Measurements from ENCODE around the gene RGS3.

- no peak for TF ChIP-seq POLR2A (IDR thresholded peaks at IDR 0.05; ENCODE audit: low read depth, low read length)
- TF ChIP-seq, protein P1, sequence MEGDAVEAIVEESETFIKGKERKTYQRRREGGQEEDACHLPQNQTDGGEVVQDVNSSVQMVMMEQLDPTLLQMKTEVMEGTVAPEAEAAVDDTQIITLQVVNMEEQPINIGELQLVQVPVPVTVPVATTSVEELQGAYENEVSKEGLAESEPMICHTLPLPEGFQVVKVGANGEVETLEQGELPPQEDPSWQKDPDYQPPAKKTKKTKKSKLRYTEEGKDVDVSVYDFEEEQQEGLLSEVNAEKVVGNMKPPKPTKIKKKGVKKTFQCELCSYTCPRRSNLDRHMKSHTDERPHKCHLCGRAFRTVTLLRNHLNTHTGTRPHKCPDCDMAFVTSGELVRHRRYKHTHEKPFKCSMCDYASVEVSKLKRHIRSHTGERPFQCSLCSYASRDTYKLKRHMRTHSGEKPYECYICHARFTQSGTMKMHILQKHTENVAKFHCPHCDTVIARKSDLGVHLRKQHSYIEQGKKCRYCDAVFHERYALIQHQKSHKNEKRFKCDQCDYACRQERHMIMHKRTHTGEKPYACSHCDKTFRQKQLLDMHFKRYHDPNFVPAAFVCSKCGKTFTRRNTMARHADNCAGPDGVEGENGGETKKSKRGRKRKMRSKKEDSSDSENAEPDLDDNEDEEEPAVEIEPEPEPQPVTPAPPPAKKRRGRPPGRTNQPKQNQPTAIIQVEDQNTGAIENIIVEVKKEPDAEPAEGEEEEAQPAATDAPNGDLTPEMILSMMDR (IDR thresholded peaks at IDR 0.05; ENCODE audit: extremely low read depth in 1 of 2, insufficient read depth in 1 of 2, low read depth in 1 of 2, low read length in 2 of 2) = no peak
- TF ChIP-seq POLR2AphosphoS5 (IDR thresholded peaks at IDR 0.05; ENCODE audit: insufficient read depth, low read depth, low read length) = no peak
- no peak for TF ChIP-seq GATA2 (IDR thresholded peaks at IDR 0.05; ENCODE audit: insufficient read depth, insufficient read length, low read depth, low read length)
- TF ChIP-seq EZH2 (IDR thresholded peaks at IDR 0.05; ENCODE audit: borderline replicate concordance, low read depth, low read length, severe bottlenecking) = no peak
- TF ChIP-seq, protein P2, sequence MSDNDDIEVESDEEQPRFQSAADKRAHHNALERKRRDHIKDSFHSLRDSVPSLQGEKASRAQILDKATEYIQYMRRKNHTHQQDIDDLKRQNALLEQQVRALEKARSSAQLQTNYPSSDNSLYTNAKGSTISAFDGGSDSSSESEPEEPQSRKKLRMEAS (IDR thresholded peaks at IDR 0.05; ENCODE audit: insufficient read depth, insufficient read length) = no peak
- no peak for TF ChIP-seq MYC (IDR thresholded peaks at IDR 0.05; ENCODE audit: low read depth, low read length)
These were observed at the start of gene RGS3 for GRCh38 chr9:113463418-113464285.
